Measurements from ENCODE around the gene SAMD4B. TPM values are rescaled to one million over a fixed set of nuclear protein-coding genes. Genes with fewer than 3 reads are reported as not detected.
A peak's percentile ranks its signal among the peaks of the same experiment; 100 is the strongest.

Gene SAMD4B
- total and polyA plus RNA-seq, 9 of the 15 experiments (the other 6 are each of a cell fraction or from before 2014, with no cell fraction given) = 3.4 to 90.5 (median 38.0) TPM

- no peak for TF ChIP-seq PYGO2 (tag; IDR thresholded peaks at IDR 0.05)
- TF ChIP-seq ATF7 (IDR thresholded peaks at IDR 0.05) = no peak
- TF ChIP-seq ZNF133 (CRISPR knock-in tag; IDR thresholded peaks at IDR 0.05) = no peak
- no peak for TF ChIP-seq POLR3A (IDR thresholded peaks at IDR 0.05; ENCODE audit: borderline replicate concordance, extremely low read depth, insufficient read depth, insufficient read length)
- no peak for TF ChIP-seq ZFP30 (CRISPR knock-in tag; IDR thresholded peaks at IDR 0.05; ENCODE audit: borderline replicate concordance)
- TF ChIP-seq PCBP2 (IDR thresholded peaks at IDR 0.05; ENCODE audit: low read depth, low read length, poor library complexity, severe bottlenecking) = no peak
- TF ChIP-seq MIER1 (IDR thresholded peaks at IDR 0.05; ENCODE audit: low read depth) = no peak
- no peak for TF ChIP-seq COPS2 (conservative IDR thresholded peaks at IDR 0.05)
- no peak for TF ChIP-seq GTF2F1 (IDR thresholded peaks at IDR 0.05; ENCODE audit: low read depth, low read length)
- peak; percentile 29 for TF ChIP-seq SMAD1 (IDR thresholded peaks at IDR 0.05; ENCODE audit: low read depth, low read length, partially characterized antibody)
- no peak for TF ChIP-seq BRF2 (IDR thresholded peaks at IDR 0.05; ENCODE audit: borderline replicate concordance, insufficient read depth, insufficient read length)
- TF ChIP-seq, protein P1, sequence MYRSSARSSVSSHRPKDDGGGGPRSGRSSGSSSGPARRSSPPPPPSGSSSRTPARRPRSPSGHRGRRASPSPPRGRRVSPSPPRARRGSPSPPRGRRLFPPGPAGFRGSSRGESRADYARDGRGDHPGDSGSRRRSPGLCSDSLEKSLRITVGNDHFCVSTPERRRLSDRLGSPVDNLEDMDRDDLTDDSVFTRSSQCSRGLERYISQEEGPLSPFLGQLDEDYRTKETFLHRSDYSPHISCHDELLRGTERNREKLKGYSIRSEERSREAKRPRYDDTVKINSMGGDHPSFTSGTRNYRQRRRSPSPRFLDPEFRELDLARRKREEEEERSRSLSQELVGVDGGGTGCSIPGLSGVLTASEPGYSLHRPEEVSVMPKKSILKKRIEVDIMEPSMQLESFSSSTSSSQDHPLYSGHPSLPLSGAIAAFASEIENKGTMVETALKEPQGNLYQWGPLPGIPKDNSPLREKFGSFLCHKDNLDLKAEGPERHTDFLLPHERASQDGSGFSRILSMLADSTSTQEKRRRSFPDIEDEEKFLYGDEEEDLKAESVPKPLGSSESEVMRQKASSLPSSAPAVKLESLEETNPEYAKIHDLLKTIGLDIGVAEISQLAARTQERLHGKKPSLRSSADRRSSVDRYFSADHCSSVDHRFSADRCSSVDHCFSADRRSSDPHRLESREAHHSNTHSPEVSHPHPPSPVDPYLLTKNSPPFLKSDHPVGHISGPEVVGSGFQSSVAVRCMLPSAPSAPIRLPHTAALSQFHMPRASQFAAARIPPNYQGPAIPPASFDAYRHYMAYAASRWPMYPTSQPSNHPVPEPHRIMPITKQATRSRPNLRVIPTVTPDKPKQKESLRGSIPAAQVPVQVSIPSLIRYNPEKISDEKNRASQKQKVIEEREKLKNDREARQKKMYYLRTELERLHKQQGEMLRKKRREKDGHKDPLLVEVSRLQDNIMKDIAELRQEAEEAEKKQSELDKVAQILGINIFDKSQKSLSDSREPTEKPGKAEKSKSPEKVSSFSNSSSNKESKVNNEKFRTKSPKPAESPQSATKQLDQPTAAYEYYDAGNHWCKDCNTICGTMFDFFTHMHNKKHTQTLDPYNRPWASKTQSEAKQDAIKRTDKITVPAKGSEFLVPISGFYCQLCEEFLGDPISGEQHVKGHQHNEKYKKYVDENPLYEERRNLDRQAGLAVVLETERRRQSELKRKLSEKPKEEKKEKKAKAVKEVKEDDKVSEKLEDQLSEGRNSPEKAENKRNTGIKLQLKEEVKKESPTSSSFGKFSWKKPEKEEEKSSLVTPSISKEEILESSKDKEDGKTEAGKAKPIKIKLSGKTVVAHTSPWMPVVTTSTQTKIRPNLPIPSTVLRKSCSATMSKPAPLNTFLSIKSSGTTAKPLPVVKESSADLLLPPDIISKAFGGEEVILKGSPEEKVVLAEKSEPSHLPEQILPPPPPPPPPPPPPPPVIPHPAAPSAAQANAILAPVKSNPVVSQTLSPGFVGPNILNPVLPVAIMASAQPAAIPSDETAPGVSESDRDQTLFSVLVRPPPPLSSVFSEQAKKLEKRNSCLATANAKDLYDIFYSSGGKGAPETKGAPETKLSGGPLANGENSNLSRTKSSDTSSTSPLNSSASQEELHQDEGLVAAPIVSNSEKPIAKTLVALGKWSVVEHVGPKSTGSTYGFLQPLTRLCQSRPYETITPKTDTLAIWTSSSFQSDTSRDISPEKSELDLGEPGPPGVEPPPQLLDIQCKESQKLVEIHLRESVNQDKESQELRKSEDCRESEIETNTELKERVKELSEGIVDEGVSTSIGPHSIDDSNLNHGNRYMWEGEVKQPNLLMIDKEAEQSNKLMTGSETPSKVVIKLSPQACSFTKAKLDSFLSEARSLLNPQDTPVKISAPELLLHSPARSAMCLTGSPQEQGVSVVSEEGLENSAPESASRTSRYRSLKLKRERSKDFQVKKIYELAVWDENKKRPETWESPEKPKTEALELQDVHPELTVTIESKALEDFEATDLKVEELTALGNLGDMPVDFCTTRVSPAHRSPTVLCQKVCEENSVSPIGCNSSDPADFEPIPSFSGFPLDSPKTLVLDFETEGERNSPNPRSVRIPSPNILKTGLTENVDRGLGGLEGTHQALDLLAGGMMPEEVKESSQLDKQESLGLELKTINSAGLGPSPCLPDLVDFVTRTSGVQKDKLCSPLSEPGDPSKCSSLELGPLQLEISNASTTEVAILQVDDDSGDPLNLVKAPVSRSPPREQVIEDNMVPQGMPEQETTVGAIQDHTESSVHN (IDR thresholded peaks at IDR 0.05; ENCODE audit: borderline replicate concordance in 1 of 2, low read depth in 1 of 2) = no peak
- no peak for TF ChIP-seq ZFPM2 (CRISPR knock-in tag; IDR thresholded peaks at IDR 0.05)
- no peak for TF ChIP-seq ZNF717 (CRISPR knock-in tag; IDR thresholded peaks at IDR 0.05)
- TF ChIP-seq, protein P2, sequence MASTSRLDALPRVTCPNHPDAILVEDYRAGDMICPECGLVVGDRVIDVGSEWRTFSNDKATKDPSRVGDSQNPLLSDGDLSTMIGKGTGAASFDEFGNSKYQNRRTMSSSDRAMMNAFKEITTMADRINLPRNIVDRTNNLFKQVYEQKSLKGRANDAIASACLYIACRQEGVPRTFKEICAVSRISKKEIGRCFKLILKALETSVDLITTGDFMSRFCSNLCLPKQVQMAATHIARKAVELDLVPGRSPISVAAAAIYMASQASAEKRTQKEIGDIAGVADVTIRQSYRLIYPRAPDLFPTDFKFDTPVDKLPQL (IDR thresholded peaks at IDR 0.05; ENCODE audit: extremely low read depth, insufficient read length) = no peak
- TF ChIP-seq RCOR1 (IDR thresholded peaks at IDR 0.05; ENCODE audit: borderline replicate concordance in 1 of 2, low read depth in 2 of 2, low read length in 2 of 2) = no peak
- no peak for TF ChIP-seq ZNF3 (CRISPR knock-in tag; IDR thresholded peaks at IDR 0.05)
Measured at GRCh38 chr19:39411081-39411831, 69.0 kb downstream of the SAMD4B start (continued).

All from K562 (cell line).